H1 (cell line): ENCODE data around the gene SMIM38. TPM values are rescaled to one million over a fixed set of nuclear protein-coding genes. Genes with fewer than 3 reads are reported as not detected.

Experiments
- CTCF ChIA-PET: fragments of 300-600 bp; sonication (Branson Sonifier 250); formaldehyde crosslinking; loops from one replicate; lab custom pipeline; 2021; ENCODE audit not compliant: partially characterized antibody; lab: Charles Lee
- POLR2A ChIA-PET: fragments of 300-600 bp; sonication (Branson Sonifier 250); formaldehyde crosslinking; loops from one replicate; lab custom pipeline; 2021; ENCODE audit warnings: inconsistent platforms; ENCODE audit not compliant: partially characterized antibody; lab: Charles Lee
- DNase-seq, 2 experiments: peaks; one replicate each; pipeline versions ENCODE4 v3.0.0 to v3.0.0-alpha.2; 2010 to 2022; ENCODE audit warnings: low spot score in 2 of 2, low read depth in 1 of 2, mixed read lengths in 1 of 2
- FAIRE-seq: peaks from 2 replicates; lab custom pipeline; 2011; peaks lifted over from hg19 to GRCh38; lab: Jason Lieb, UNC
- H2AFZ ChIP-seq: 2 replicates; pipeline ENCODE4 v1.8.1; 2012; ENCODE audit warnings: low read length, inconsistent platforms
- H2AK5ac ChIP-seq: 2 replicates; pipeline ENCODE4 v1.6.1; 2013; ENCODE audit warnings: low read depth, low read length
- H2BK120ac ChIP-seq: replicated peaks from 2 replicates; pipeline ENCODE3; 2013; ENCODE audit warnings: low read depth, low read length, inconsistent platforms
- H2BK12ac ChIP-seq: 2 replicates; pipeline ENCODE4 v1.6.1; 2013; ENCODE audit warnings: low read depth, low read length
- H2BK15ac ChIP-seq: 2 replicates; pipeline ENCODE4 v1.6.1; 2013; ENCODE audit warnings: low read length
- H2BK20ac ChIP-seq: 2 replicates; pipeline ENCODE4 v1.6.1; 2013; ENCODE audit warnings: low read length
- H2BK5ac ChIP-seq: 2 replicates; pipeline ENCODE4 v1.6.1; 2013; ENCODE audit warnings: low read depth, low read length
- H3K14ac ChIP-seq: 2 replicates; pipeline ENCODE4 v1.6.1; 2013; ENCODE audit warnings: inconsistent platforms; ENCODE audit not compliant: insufficient read length
- H3K18ac ChIP-seq: 2 replicates; pipeline ENCODE4 v1.6.1; 2013; ENCODE audit warnings: low read length; ENCODE audit errors: extremely low read depth
- H3K23ac ChIP-seq: 2 replicates; pipeline ENCODE4 v1.6.1; 2013; ENCODE audit warnings: inconsistent platforms; ENCODE audit not compliant: insufficient read length
- H3K23me2 ChIP-seq: 2 replicates; pipeline ENCODE4 v1.6.1; 2013; ENCODE audit warnings: low read depth, low read length
- H3K27ac ChIP-seq: 2 replicates; pipeline ENCODE4 v1.6.1; 2011; ENCODE audit warnings: low read depth, low read length, inconsistent platforms
- H3K27me3 ChIP-seq, 4 experiments: replicated peaks in 1 of 4; 1 replicate in 1 of 4; 2 replicates in 3 of 4; pipeline versions ENCODE4 v1.6.1 to v1.8.1; 2011 to 2013; ENCODE audit warnings: low read length in 3 of 4, mild to moderate bottlenecking in 3 of 4, inconsistent platforms in 2 of 4, mixed read lengths in 2 of 4, moderate library complexity in 1 of 4; ENCODE audit not compliant: control insufficient read depth in 3 of 4, insufficient read depth in 3 of 4; ENCODE audit errors: extremely low read depth in 1 of 4
- H3K36me3 ChIP-seq, 4 experiments: 2 replicates each; pipeline versions ENCODE4 v1.6.1 to v1.8.1; 2011 to 2013; ENCODE audit warnings: mild to moderate bottlenecking in 4 of 4, low read length in 3 of 4, moderate library complexity in 2 of 4, control low read depth in 1 of 4, inconsistent platforms in 1 of 4; ENCODE audit not compliant: insufficient read depth in 4 of 4, control insufficient read depth in 2 of 4
- H3K4ac ChIP-seq: replicated peaks from 2 replicates; pipeline ENCODE3; 2013; ENCODE audit warnings: low read length, low read depth, mixed read lengths, inconsistent platforms; ENCODE audit not compliant: insufficient read length
- H3K4me1 ChIP-seq, 4 experiments: replicated peaks in 1 of 4; 1 replicate in 1 of 4; 2 replicates in 3 of 4; pipeline versions ENCODE4 v1.6.1 to v1.8.1; 2011 to 2013; ENCODE audit warnings: low read length in 3 of 4, inconsistent platforms in 2 of 4, mixed read lengths in 1 of 4; ENCODE audit not compliant: insufficient read depth in 4 of 4, control insufficient read depth in 3 of 4
- H3K4me2 ChIP-seq, 2 experiments: 2 replicates each; pipeline versions ENCODE4 v1.6.1 to v1.8.1; 2011 to 2013; ENCODE audit warnings: low read depth in 2 of 2, low read length in 2 of 2, control low read depth in 1 of 2, inconsistent platforms in 1 of 2, mild to moderate bottlenecking in 1 of 2; ENCODE audit not compliant: insufficient read depth in 1 of 2
- H3K4me3 ChIP-seq, 4 experiments: fragments of 200-600, 300-600 bp in 1 of 4; sonication (generic), shearing (Covaris generic), sonication (Bioruptor Twin) in 1 of 4; 2 replicates each; pipeline versions ENCODE4 v1.5.1 to v1.8.1; 2011 to 2016; ENCODE audit warnings: low read length in 4 of 4, low read depth in 3 of 4, control low read depth in 2 of 4, inconsistent platforms in 2 of 4, mild to moderate bottlenecking in 2 of 4, mixed read lengths in 1 of 4, moderate library complexity in 1 of 4; ENCODE audit not compliant: insufficient read depth in 2 of 4; ENCODE audit errors: extremely low read depth in 1 of 4
- H3K56ac ChIP-seq: replicated peaks from 2 replicates; pipeline ENCODE3; 2013; ENCODE audit warnings: low read depth, mild to moderate bottlenecking, mixed read lengths, low read length, inconsistent platforms; ENCODE audit not compliant: insufficient read length
- H3K79me1 ChIP-seq: 2 replicates; pipeline ENCODE4 v1.6.1; 2013; ENCODE audit warnings: low read depth, low read length, control low read depth
- H3K79me2 ChIP-seq, 2 experiments: 2 replicates each; pipeline versions ENCODE4 v1.6.1 to v1.8.1; 2012 to 2013; ENCODE audit warnings: low read length in 2 of 2, mild to moderate bottlenecking in 2 of 2, inconsistent platforms in 1 of 2; ENCODE audit not compliant: insufficient read depth in 2 of 2, control insufficient read depth in 1 of 2
- H3K9ac ChIP-seq, 4 experiments: replicated peaks in 1 of 4; 1 replicate in 1 of 4; 2 replicates in 3 of 4; pipeline versions ENCODE4 v1.6.1 to v1.8.1; 2011 to 2013; ENCODE audit warnings: low read depth in 3 of 4, low read length in 3 of 4, control low read depth in 2 of 4, mild to moderate bottlenecking in 2 of 4, moderate library complexity in 2 of 4, inconsistent platforms in 1 of 4; ENCODE audit errors: extremely low read depth in 1 of 4
- H3K9me3 ChIP-seq, 2 experiments: 2 replicates each; pipeline versions ENCODE4 v1.6.1 to v1.8.1; 2012 to 2013; ENCODE audit warnings: mild to moderate bottlenecking in 2 of 2, moderate library complexity in 2 of 2, control low read depth in 1 of 2, inconsistent platforms in 1 of 2, low read depth in 1 of 2, low read length in 1 of 2, mixed read lengths in 1 of 2; ENCODE audit not compliant: insufficient read depth in 2 of 2
- H4K20me1 ChIP-seq, 2 experiments: replicated peaks in 1 of 2; 2 replicates each; pipeline versions ENCODE3 to v1.8.1; 2011 to 2013; ENCODE audit warnings: inconsistent platforms in 2 of 2, low read length in 2 of 2, mild to moderate bottlenecking in 1 of 2; ENCODE audit not compliant: insufficient read depth in 2 of 2, control insufficient read depth in 1 of 2
- H4K5ac ChIP-seq: 2 replicates; pipeline ENCODE4 v1.6.1; 2013; ENCODE audit warnings: low read length, low read depth, mixed read lengths, inconsistent platforms; ENCODE audit not compliant: insufficient read length
- H4K8ac ChIP-seq: 2 replicates; pipeline ENCODE4 v1.8.0; 2013; ENCODE audit warnings: mild to moderate bottlenecking, moderate library complexity, low read length, inconsistent platforms; ENCODE audit not compliant: insufficient read depth; ENCODE audit errors: extremely low read depth
- H4K91ac ChIP-seq: replicated peaks from 2 replicates; pipeline ENCODE3; 2013; ENCODE audit warnings: low read length, mixed read lengths, inconsistent platforms; ENCODE audit not compliant: insufficient read length
- JUND ChIP-seq: IDR thresholded peaks from 2 replicates; pipeline ENCODE4 v1.6.1; 2011; ENCODE audit warnings: mild to moderate bottlenecking, improper control_type of control experiment, low read length
- SIRT6 ChIP-seq: IDR thresholded peaks from one replicate; pipeline ENCODE4 v1.7.1; 2012; ENCODE audit warnings: low read length, inconsistent platforms
- YY1 ChIP-seq: IDR thresholded peaks from 2 replicates; pipeline ENCODE4 v1.6.1; 2011; ENCODE audit warnings: low read depth, mild to moderate bottlenecking, low read length
- WGBS, 2 experiments: shearing (Covaris generic) in 1 of 2; methylation state at CpG; one replicate each; pipeline versions ENCODE4 v1.1.6 to v1.1.7; 2013 to 2015; ENCODE audit warnings: low lambda C conversion rate in 2 of 2, mixed read lengths in 2 of 2, inconsistent platforms in 1 of 2, low coverage in 1 of 2, missing lambda C conversion rate in 1 of 2; ENCODE audit not compliant: insufficient replicate concordance in 2 of 2, insufficient coverage in 1 of 2, insufficient read length in 1 of 2; ENCODE audit errors: extremely low coverage in 1 of 2, missing lambda C conversion rate in 1 of 2; 5-methylcytosine and 5-hydroxymethylcytosine counted together
- polyA plus RNA-seq, 7 experiments: library from polyadenylated mRNA; depleted of rRNA in 3 of 7; stranded (reverse) in 5 of 7; unstranded in 2 of 7; fragments of >200 nt in 5 of 7; fragments of 200-250 nt in 2 of 7; gene quantifications; 1 replicate in 5 of 7; 2 replicates in 1 of 7; 4 replicates in 1 of 7; pipeline versions ENCODE4 v1.2.1 to v1.2.3, GENCODE V29; 2011 to 2013; ENCODE audit warnings: missing spikeins in 2 of 7, mixed read lengths in 2 of 7
- total RNA-seq: library from RNA; stranded (reverse); fragmentation: NEBNext Ultra II Directional; extraction: Animal tissue kit (Norgen Biotek cat#: 25700); gene quantifications from 2 replicates; pipeline ENCODE4 v1.2.1, GENCODE V29; 2021
- TF ChIP-seq, protein P1 (sequence below): IDR thresholded peaks from 2 replicates; pipeline ENCODE4 v1.6.1; 2012; ENCODE audit warnings: inconsistent platforms

SMIM38 gene
- total and polyA plus RNA-seq, 2 of the 8 experiments (the other 6 are each of a cell fraction or from before 2014, with no cell fraction given) = 0.17 to 0.20 TPM

DNA sequence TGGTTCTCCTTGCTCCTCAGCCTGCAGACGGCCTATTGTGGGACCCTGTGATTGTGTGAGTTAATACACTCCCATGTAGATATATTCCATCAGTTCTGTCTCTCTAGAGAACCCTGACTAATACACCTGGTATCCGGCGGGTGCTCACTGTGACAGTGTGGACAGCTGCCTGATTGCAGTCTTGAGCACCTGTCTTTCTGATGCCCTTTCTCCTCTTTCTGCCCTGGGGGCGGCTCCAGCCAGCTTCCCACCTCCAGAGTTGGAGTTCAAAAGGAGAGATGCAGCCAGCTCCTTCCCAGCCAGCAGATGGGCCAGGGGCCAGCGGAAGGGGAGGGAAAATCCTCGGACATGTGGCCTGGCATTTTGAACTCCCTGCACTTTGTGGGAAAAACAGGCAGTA, 15.0 kb downstream of the SMIM38 start:
- no peak overlapping the region for H4K8ac ChIP-seq
- no peak overlapping the region for H2BK12ac ChIP-seq
- H3K27me3 ChIP-seq = no peaks in the 10 kb centered on the region
- no peaks in the 10 kb centered on the region for H3K79me1 ChIP-seq
- no peak overlapping the region for H3K9ac ChIP-seq
- H4K20me1 ChIP-seq = no peaks in the 10 kb centered on the region
- no peak overlapping the region for H3K14ac ChIP-seq
- no peak overlapping the region for H3K18ac ChIP-seq
- H3K4ac ChIP-seq = no peak overlapping the region
- H3K4me3 ChIP-seq = no peak overlapping the region
- H3K79me2 ChIP-seq = no peaks in the 10 kb centered on the region
- TF ChIP-seq, protein P1, sequence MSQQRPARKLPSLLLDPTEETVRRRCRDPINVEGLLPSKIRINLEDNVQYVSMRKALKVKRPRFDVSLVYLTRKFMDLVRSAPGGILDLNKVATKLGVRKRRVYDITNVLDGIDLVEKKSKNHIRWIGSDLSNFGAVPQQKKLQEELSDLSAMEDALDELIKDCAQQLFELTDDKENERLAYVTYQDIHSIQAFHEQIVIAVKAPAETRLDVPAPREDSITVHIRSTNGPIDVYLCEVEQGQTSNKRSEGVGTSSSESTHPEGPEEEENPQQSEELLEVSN = 0 out of 2 replicates have a peak, but pooled peaks have one; percentile 44
- TF ChIP-seq JUND (no peak), YY1 (no peak), SIRT6 (no peak)
- no peak for DNase-seq
- H3K23ac ChIP-seq = no peak overlapping the region
- no peak overlapping the region for H2AFZ ChIP-seq
- H3K56ac ChIP-seq = no peak overlapping the region
- H3K23me2 ChIP-seq = no peaks in the 10 kb centered on the region
- H3K27ac ChIP-seq = no peak overlapping the region
- no peak overlapping the region for H3K4me2 ChIP-seq
- no peak overlapping the region for H2AK5ac ChIP-seq
- POLR2A ChIA-PET = no interaction called here
- peaks cover 0 to 7% (median 1%) of the 10 kb centered on the region in 4 experiments; a peak in 3 of 7 replicates for H3K4me1 ChIP-seq
- no peaks in the 10 kb centered on the region for H3K36me3 ChIP-seq
- H2BK5ac ChIP-seq = no peak overlapping the region
- no peak for FAIRE-seq
- no peak overlapping the region for H2BK20ac ChIP-seq
- 86% methylated on average over 6 of the region's 6 CpGs; no CpG with 5 or more reads in 1 of the 2 experiments for WGBS, 2 experiments
- peaks cover 0 to 8% of the 10 kb centered on the region in 2 experiments; a peak in 1 of 4 replicates for H3K9me3 ChIP-seq
- CTCF ChIA-PET = interaction anchor here (1.4 kb wide), 1 partner anchor 39 kb away, joined by 6 read pairs; no protein-coding TSS in a partner anchor
- H2BK120ac ChIP-seq = no peak overlapping the region
- no peak overlapping the region for H2BK15ac ChIP-seq
- no peak overlapping the region for H4K5ac ChIP-seq
- no peak overlapping the region for H4K91ac ChIP-seq
